ENCODE results near the gene ERICH6.

Gene ERICH6

GRCh38 chr3:150691414-150692040, 12.2 kb downstream of the ERICH6 start:
- TF ChIP-seq CTCF (IDR thresholded peaks at IDR 0.05; ENCODE audit: extremely low read depth, insufficient read depth, missing control alignments), result no peak
- in situ Hi-C loops (cut with MboI; ENCODE audit: low pct_unique_long_range_greater_than_20kb, low sequenced_read_pairs, unreplicated experiment), result no loop called here
- no peak for DNase-seq (ENCODE audit: low spot score)

GRCh38 chr3:150687613-150688012, 16.1 kb downstream of the ERICH6 start:
- in situ Hi-C loops (cut with MboI; ENCODE audit: low pct_unique_long_range_greater_than_20kb, low sequenced_read_pairs, unreplicated experiment), result no loop called here
- no peak for TF ChIP-seq CTCF (IDR thresholded peaks at IDR 0.05; ENCODE audit: extremely low read depth, insufficient read depth, missing control alignments)

GRCh38 chr3:150682824-150683223, 20.9 kb downstream of the ERICH6 start:
- DNase-seq (ENCODE audit: low spot score), result no peak
- no peak for TF ChIP-seq CTCF (IDR thresholded peaks at IDR 0.05; ENCODE audit: extremely low read depth, insufficient read depth, missing control alignments)
- in situ Hi-C loops (cut with MboI; ENCODE audit: low pct_unique_long_range_greater_than_20kb, low sequenced_read_pairs, unreplicated experiment), result no loop called here

More at GRCh38 chr3:150687613-150688012, 16.1 kb downstream of the ERICH6 start:
- DNase-seq (ENCODE audit: low spot score), result no peak

GRCh38 chr3:150682279-150682678, 21.4 kb downstream of the ERICH6 start:
- in situ Hi-C loops (cut with MboI; ENCODE audit: low pct_unique_long_range_greater_than_20kb, low sequenced_read_pairs, unreplicated experiment), result no loop called here
- DNase-seq (ENCODE audit: low spot score), result no peak
- TF ChIP-seq CTCF (IDR thresholded peaks at IDR 0.05; ENCODE audit: extremely low read depth, insufficient read depth, missing control alignments), result no peak

GRCh38 chr3:150681057-150681456, 22.7 kb downstream of the ERICH6 start:
- peak; percentile 26 for DNase-seq (ENCODE audit: low spot score)
- TF ChIP-seq CTCF (IDR thresholded peaks at IDR 0.05; ENCODE audit: extremely low read depth, insufficient read depth, missing control alignments), result no peak
- in situ Hi-C loops (cut with MboI; ENCODE audit: low pct_unique_long_range_greater_than_20kb, low sequenced_read_pairs, unreplicated experiment), result no loop called here

- no peak for DNase-seq (ENCODE audit: low spot score)
- in situ Hi-C loops (cut with MboI; ENCODE audit: low pct_unique_long_range_greater_than_20kb, low sequenced_read_pairs, unreplicated experiment), result no loop called here
- TF ChIP-seq CTCF (IDR thresholded peaks at IDR 0.05; ENCODE audit: extremely low read depth, insufficient read depth, missing control alignments), result no peak
These were observed 23.2 kb downstream of the ERICH6 start for GRCh38 chr3:150680562-150680961.
